ENCODE data around the gene TMEM178B. TPM values are rescaled to one million over a fixed set of nuclear protein-coding genes. Genes with fewer than 3 reads are reported as not detected.

TMEM178B gene
- total RNA-seq, 1 experiment from 2014 or later = not detected

GRCh38 chr7:141238596-141239243 is 164.9 kb downstream of the TMEM178B start:
- Mint-ChIP-seq H3K36me3 (ENCODE audit: insufficient read depth, unreplicated experiment) (no peaks in the 10 kb centered on the region), H3K27me3 (ENCODE audit: insufficient read depth, unreplicated experiment) (no peaks in the 10 kb centered on the region), H3K27ac (ENCODE audit: low read depth, unreplicated experiment) (no peak overlapping the region), H3K4me1 (ENCODE audit: insufficient read depth, unreplicated experiment) (no peaks in the 10 kb centered on the region), H3K4me3 (ENCODE audit: unreplicated experiment) (no peak overlapping the region), H3K9me3 (ENCODE audit: unreplicated experiment) (no peaks in the 10 kb centered on the region)
- no peak for DNase-seq (ENCODE audit: unreplicated experiment)
- no TSS peak for BruUV-seq (replicated peaks)
- POLR2A ChIA-PET = no interaction called here
- CTCF ChIA-PET = no interaction called here
- TF ChIP-seq, protein P1, sequence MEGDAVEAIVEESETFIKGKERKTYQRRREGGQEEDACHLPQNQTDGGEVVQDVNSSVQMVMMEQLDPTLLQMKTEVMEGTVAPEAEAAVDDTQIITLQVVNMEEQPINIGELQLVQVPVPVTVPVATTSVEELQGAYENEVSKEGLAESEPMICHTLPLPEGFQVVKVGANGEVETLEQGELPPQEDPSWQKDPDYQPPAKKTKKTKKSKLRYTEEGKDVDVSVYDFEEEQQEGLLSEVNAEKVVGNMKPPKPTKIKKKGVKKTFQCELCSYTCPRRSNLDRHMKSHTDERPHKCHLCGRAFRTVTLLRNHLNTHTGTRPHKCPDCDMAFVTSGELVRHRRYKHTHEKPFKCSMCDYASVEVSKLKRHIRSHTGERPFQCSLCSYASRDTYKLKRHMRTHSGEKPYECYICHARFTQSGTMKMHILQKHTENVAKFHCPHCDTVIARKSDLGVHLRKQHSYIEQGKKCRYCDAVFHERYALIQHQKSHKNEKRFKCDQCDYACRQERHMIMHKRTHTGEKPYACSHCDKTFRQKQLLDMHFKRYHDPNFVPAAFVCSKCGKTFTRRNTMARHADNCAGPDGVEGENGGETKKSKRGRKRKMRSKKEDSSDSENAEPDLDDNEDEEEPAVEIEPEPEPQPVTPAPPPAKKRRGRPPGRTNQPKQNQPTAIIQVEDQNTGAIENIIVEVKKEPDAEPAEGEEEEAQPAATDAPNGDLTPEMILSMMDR (IDR thresholded peaks at IDR 0.05; ENCODE audit: unreplicated experiment) = no peak
- intact Hi-C loops (cut with micrococcal nuclease) = no loop called here

DNA sequence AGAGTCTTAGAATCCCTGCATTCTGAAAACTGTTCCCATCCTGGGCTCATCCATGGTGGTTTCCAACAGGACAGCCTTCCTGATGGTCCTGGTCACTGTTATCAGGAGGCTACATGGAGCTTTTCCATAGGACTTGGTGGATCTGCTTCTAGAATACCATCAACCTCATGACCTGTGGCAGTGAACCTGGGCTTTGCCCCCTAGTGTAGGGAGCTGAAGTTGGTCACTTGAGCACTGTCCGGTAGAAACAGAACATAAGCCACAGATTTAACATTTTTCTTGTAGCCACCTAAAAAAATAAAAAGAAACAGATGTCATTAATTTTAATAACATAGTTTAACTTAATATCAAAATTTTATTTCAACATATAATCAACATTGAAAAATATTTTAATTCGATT is 165.8 kb downstream of the TMEM178B start:
- TF ChIP-seq, protein P1 (IDR thresholded peaks at IDR 0.05; ENCODE audit: unreplicated experiment) = no peak
- no peaks in the 10 kb centered on the region for H3K4me1 Mint-ChIP-seq (ENCODE audit: insufficient read depth, unreplicated experiment)
- peaks cover 7% of the 10 kb centered on the region for H3K27me3 Mint-ChIP-seq (ENCODE audit: insufficient read depth, unreplicated experiment)
- no peak overlapping the region for H3K4me3 Mint-ChIP-seq (ENCODE audit: unreplicated experiment)
- H3K36me3 Mint-ChIP-seq (ENCODE audit: insufficient read depth, unreplicated experiment) = no peaks in the 10 kb centered on the region
- CTCF ChIA-PET = interaction anchor here (0.9 kb wide), 1 partner anchor 15 kb away, joined by 3 read pairs; no protein-coding TSS in a partner anchor
- POLR2A ChIA-PET = interaction anchor here (1.2 kb wide), 1 partner anchor 10 kb away, joined by 4 read pairs; no protein-coding TSS in a partner anchor
- H3K27ac Mint-ChIP-seq (ENCODE audit: low read depth, unreplicated experiment) = no peak overlapping the region
- intact Hi-C loops (cut with micrococcal nuclease) = no loop called here
- BruUV-seq (replicated peaks) = no TSS peak
- no peak for DNase-seq (ENCODE audit: unreplicated experiment)
- peaks cover 7% of the 10 kb centered on the region for H3K9me3 Mint-ChIP-seq (ENCODE audit: unreplicated experiment)

DNA sequence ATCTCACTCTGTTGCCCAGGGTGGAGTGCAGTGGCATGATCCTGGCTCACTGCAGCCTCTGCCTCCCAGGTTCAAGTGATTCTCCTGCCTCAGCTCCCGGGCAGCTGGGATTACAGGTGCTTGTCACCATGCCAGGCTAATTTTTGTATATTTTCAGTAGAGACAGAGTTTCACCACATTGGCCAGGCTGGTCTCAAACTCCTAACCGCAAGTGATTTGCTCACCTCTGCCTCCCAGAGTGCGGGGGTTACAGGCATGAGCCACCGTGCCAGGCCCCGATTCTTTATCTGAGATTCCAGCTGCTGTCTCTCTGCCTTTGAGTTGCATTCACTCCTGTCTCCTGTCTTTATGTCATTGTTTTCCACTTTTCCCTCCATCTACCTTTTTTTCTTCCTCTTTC is 168.7 kb downstream of the TMEM178B start:
- TF ChIP-seq, protein P1 (IDR thresholded peaks at IDR 0.05; ENCODE audit: unreplicated experiment) = no peak

GRCh38 chr7:141243368-141243767 is 169.5 kb downstream of the TMEM178B start:
- no TSS peak for BruUV-seq (replicated peaks)
- CTCF ChIA-PET = interaction anchor here (0.9 kb wide), 1 partner anchor 137 kb away, joined by 3 read pairs; no protein-coding TSS in a partner anchor
- no peaks in the 10 kb centered on the region for H3K36me3 Mint-ChIP-seq (ENCODE audit: insufficient read depth, unreplicated experiment)

More for the DNA sequence above, 168.7 kb downstream of the TMEM178B start:
- no peak overlapping the region for H3K4me3 Mint-ChIP-seq (ENCODE audit: unreplicated experiment)
- peaks cover 7% of the 10 kb centered on the region for H3K9me3 Mint-ChIP-seq (ENCODE audit: unreplicated experiment)
- no peak overlapping the region for H3K27ac Mint-ChIP-seq (ENCODE audit: low read depth, unreplicated experiment)
- no TSS peak for BruUV-seq (replicated peaks)
- POLR2A ChIA-PET = no interaction called here
- DNase-seq (ENCODE audit: unreplicated experiment) = no peak
- no peaks in the 10 kb centered on the region for H3K36me3 Mint-ChIP-seq (ENCODE audit: insufficient read depth, unreplicated experiment)
- no peaks in the 10 kb centered on the region for H3K4me1 Mint-ChIP-seq (ENCODE audit: insufficient read depth, unreplicated experiment)
- CTCF ChIA-PET = no interaction called here
- intact Hi-C loops (cut with micrococcal nuclease) = no loop called here
- H3K27me3 Mint-ChIP-seq (ENCODE audit: insufficient read depth, unreplicated experiment) = peaks cover 11% of the 10 kb centered on the region

More at GRCh38 chr7:141243368-141243767, 169.5 kb downstream of the TMEM178B start:
- DNase-seq (ENCODE audit: unreplicated experiment) = no peak
- POLR2A ChIA-PET = no interaction called here
- Mint-ChIP-seq H3K9me3 (ENCODE audit: unreplicated experiment) (peaks cover 7% of the 10 kb centered on the region), H3K4me3 (ENCODE audit: unreplicated experiment) (no peak overlapping the region), H3K4me1 (ENCODE audit: insufficient read depth, unreplicated experiment) (no peaks in the 10 kb centered on the region), H3K27me3 (ENCODE audit: insufficient read depth, unreplicated experiment) (peaks cover 11% of the 10 kb centered on the region), H3K27ac (ENCODE audit: low read depth, unreplicated experiment) (no peak overlapping the region)
- intact Hi-C loops (cut with micrococcal nuclease) = no loop called here
- TF ChIP-seq, protein P1 (IDR thresholded peaks at IDR 0.05; ENCODE audit: unreplicated experiment) = no peak
